Lower leg skin (tissue), 3 donors: Measurements from ENCODE around the gene CLSTN2.

Source experiments
- POLR2A ChIP-seq, 2 donors: fragments of 450-650 bp; IDR thresholded peaks; one replicate each; pipeline ENCODE4 v1.6.1; 2016 to 2017; ENCODE audit warnings: antibody characterized with exemption in 2 of 2, mild to moderate bottlenecking in 1 of 2, moderate library complexity in 1 of 2
- TF ChIP-seq, protein P1 (sequence below), 3 donors: fragments of 450-650 bp; IDR thresholded peaks; one replicate each; pipeline ENCODE4 v1.5.1; 2016; ENCODE audit warnings: antibody characterized with exemption in 3 of 3, mild to moderate bottlenecking in 3 of 3, moderate library complexity in 2 of 3

DNA sequence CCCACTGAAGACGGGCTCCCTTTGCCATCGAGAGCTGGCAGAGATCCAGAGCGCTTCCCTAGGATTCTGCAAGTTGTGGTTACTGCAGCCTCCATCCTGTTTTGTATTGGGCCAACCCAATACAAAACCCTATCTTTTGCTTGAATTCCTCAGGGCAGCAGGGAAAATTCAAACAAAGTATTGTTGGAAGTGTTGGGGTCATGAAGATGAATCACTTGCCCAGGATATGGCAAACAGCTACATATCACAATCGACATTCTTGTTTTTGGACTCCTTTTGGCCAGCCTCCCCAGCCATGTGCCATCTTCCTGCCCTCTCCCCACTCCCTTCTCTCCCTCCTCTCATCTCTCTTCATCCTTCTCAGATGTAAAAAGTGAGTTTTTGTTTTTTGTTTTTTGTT lies 642.9 kb downstream of the CLSTN2 start:
- TF ChIP-seq, protein P1, sequence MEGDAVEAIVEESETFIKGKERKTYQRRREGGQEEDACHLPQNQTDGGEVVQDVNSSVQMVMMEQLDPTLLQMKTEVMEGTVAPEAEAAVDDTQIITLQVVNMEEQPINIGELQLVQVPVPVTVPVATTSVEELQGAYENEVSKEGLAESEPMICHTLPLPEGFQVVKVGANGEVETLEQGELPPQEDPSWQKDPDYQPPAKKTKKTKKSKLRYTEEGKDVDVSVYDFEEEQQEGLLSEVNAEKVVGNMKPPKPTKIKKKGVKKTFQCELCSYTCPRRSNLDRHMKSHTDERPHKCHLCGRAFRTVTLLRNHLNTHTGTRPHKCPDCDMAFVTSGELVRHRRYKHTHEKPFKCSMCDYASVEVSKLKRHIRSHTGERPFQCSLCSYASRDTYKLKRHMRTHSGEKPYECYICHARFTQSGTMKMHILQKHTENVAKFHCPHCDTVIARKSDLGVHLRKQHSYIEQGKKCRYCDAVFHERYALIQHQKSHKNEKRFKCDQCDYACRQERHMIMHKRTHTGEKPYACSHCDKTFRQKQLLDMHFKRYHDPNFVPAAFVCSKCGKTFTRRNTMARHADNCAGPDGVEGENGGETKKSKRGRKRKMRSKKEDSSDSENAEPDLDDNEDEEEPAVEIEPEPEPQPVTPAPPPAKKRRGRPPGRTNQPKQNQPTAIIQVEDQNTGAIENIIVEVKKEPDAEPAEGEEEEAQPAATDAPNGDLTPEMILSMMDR (IDR thresholded peaks at IDR 0.05), result no peak
- no peak for TF ChIP-seq POLR2A (IDR thresholded peaks at IDR 0.05)
